HL-60 (cell line): Measurements from ENCODE around the gene SUN2.

Experiments used
- DNase-seq, 2 experiments: peaks; one replicate each; pipeline ENCODE4 v3.0.0-alpha.2; 2010 to 2020; ENCODE audit warnings: low read depth in 1 of 2, low spot score in 1 of 2
- H3K27ac ChIP-seq: fragments of 250-450 bp; sonication (Bioruptor Pico); replicated peaks from 2 replicates; pipeline ENCODE4 v1.5.1; 2020; ENCODE audit warnings: mild to moderate bottlenecking, moderate library complexity
- H3K27me3 ChIP-seq: fragments of 250-450 bp; sonication (Bioruptor Pico); 2 replicates; pipeline ENCODE4 v1.5.1; 2021; ENCODE audit warnings: mild to moderate bottlenecking, moderate library complexity; ENCODE audit not compliant: insufficient read depth, poor library complexity, severe bottlenecking
- H3K4me3 ChIP-seq: replicated peaks from 2 replicates; pipeline ENCODE4 v1.5.1; 2011; ENCODE audit warnings: mild to moderate bottlenecking, control low read depth, low read length; ENCODE audit not compliant: insufficient read depth
- CTCF ChIP-seq: IDR thresholded peaks from one replicate; pipeline ENCODE4 v1.5.1; 2011; ENCODE audit warnings: low read length, control low read depth, inconsistent platforms; ENCODE audit not compliant: insufficient read depth
- GABPA ChIP-seq: IDR thresholded peaks from 2 replicates; pipeline ENCODE4 v1.6.1; 2012; ENCODE audit warnings: low read depth
- POLR2AphosphoS5 ChIP-seq: IDR thresholded peaks from 2 replicates; pipeline ENCODE4 v1.6.1; 2012; ENCODE audit warnings: low read depth
- REST ChIP-seq: IDR thresholded peaks from 2 replicates; pipeline ENCODE4 v1.6.1; 2012; ENCODE audit warnings: low read depth; ENCODE audit not compliant: insufficient replicate concordance
- SPI1 ChIP-seq: IDR thresholded peaks from 2 replicates; pipeline ENCODE4 v1.6.1; 2012; ENCODE audit warnings: low read depth, mild to moderate bottlenecking, borderline replicate concordance

The SUN2 gene

GRCh38 chr22:38734421-38735100 lies 21.2 kb downstream of the SUN2 start:
- no peak for DNase-seq
- Histone ChIP-seq H3K27ac (no peak overlapping the region), H3K27me3 (no peaks in the 10 kb centered on the region), H3K4me3 (no peak overlapping the region)
- no peak for TF ChIP-seq GABPA
- no peak for TF ChIP-seq SPI1
- TF ChIP-seq POLR2AphosphoS5, result no peak
- TF ChIP-seq CTCF, result no peak
- no peak for TF ChIP-seq REST

- no peak for DNase-seq
- Histone ChIP-seq H3K27ac (no peak overlapping the region), H3K4me3 (no peak overlapping the region), H3K27me3 (no peaks in the 10 kb centered on the region)
- no peak for TF ChIP-seq CTCF
- 0 out of 2 replicates have a peak, but pooled peaks have one; percentile 7 for TF ChIP-seq POLR2AphosphoS5
- TF ChIP-seq GABPA, result no peak
- TF ChIP-seq SPI1, result no peak
- no peak for TF ChIP-seq REST
Observed at GRCh38 chr22:38733724-38734381, 21.9 kb downstream of the SUN2 start.

- no peaks in the 10 kb centered on the region for H3K27me3 ChIP-seq
- no peak overlapping the region for H3K27ac ChIP-seq
- no peak overlapping the region for H3K4me3 ChIP-seq
- TF ChIP-seq REST (no peak), CTCF (peak; percentile 64), SPI1 (no peak), GABPA (no peak), POLR2AphosphoS5 (peak; percentile 58; the same call in 1 of the 2 replicates)
- DNase-seq, result peak in 1 of 2 experiments; percentile 31
Observed at GRCh38 chr22:38733329-38733723, 22.5 kb downstream of the SUN2 start.
